Hypothalamus (tissue), 51 donors: ENCODE results near the gene VIM.

Experiments used
- DNase-seq, 51 donors: peaks; one replicate each; lab custom pipeline; 2025; lab: John Stamatoyannopoulos, UW

VIM gene

GRCh38 chr10:17209302-17209701 is 18.7 kb upstream of the VIM start:
- no peak for DNase-seq

GRCh38 chr10:17209881-17210280 is 18.2 kb upstream of the VIM start:
- no peak for DNase-seq

- DNase-seq, result no peak
These were observed 17.7 kb upstream of the VIM start for GRCh38 chr10:17210361-17210760.

- no peak for DNase-seq
These were observed 15.2 kb upstream of the VIM start for GRCh38 chr10:17212802-17213221.

- no peak for DNase-seq
These were observed 14.2 kb upstream of the VIM start for GRCh38 chr10:17213646-17214349.

GRCh38 chr10:17214526-17214925 is 13.5 kb upstream of the VIM start:
- DNase-seq, result no peak

GRCh38 chr10:17214971-17215781 is 12.9 kb upstream of the VIM start:
- no peak for DNase-seq

GRCh38 chr10:17215782-17216122 is 12.3 kb upstream of the VIM start:
- no peak for DNase-seq

- no peak for DNase-seq
These were observed 11.7 kb upstream of the VIM start for GRCh38 chr10:17216217-17216900.

- DNase-seq, result no peak
These were observed 11.1 kb upstream of the VIM start for GRCh38 chr10:17216901-17217395.

GRCh38 chr10:17217631-17218232 is 10.3 kb upstream of the VIM start:
- no peak for DNase-seq

- DNase-seq, result no peak
These were observed 9.0 kb upstream of the VIM start for GRCh38 chr10:17219024-17219423.

GRCh38 chr10:17220652-17221100 is 7.4 kb upstream of the VIM start:
- no peak for DNase-seq

- no peak for DNase-seq
These were observed 5.7 kb upstream of the VIM start for GRCh38 chr10:17222329-17222728.

- DNase-seq, result no peak
These were observed 2.2 kb upstream of the VIM start for GRCh38 chr10:17225808-17226207.

- DNase-seq, result no peak
These were observed 1.1 kb upstream of the VIM start for GRCh38 chr10:17226891-17227303.

GRCh38 chr10:17227367-17228090 is 512 bp upstream of the VIM start:
- no peak for DNase-seq

- peak in 21 of 51 donors; percentile 13 to 84 (median 24) for DNase-seq
These were observed 1.1 kb downstream of the VIM start for GRCh38 chr10:17229016-17229716.

- peak in 1 of 51 donors; percentile 2 for DNase-seq
These were observed 1.6 kb downstream of the VIM start for GRCh38 chr10:17229717-17229966.
